Lower lobe of right lung (tissue), 2 donors: Measurements from ENCODE around the gene ABHD6. TPM values are rescaled to one million over a fixed set of nuclear protein-coding genes. Genes with fewer than 3 reads are reported as not detected.
"Not testable (repeated sequence)": the region's sequence is repeated elsewhere in the genome, so short reads cannot be mapped to it uniquely, and the experiment has no call there.

ENCODE experiments used
- ATAC-seq, 2 donors: fragments of 200-7000 bp; cut with Tn5 transposase; one replicate each; pipeline ENCODE4 v1.9.1; 2020 to 2022; ENCODE audit warnings: mild to moderate bottlenecking in 2 of 2, moderate library complexity in 2 of 2
- DNase-seq: peaks from one replicate; pipeline ENCODE4 v3.0.0-alpha.2; 2020
- H3K27ac ChIP-seq: fragments of 200-600 bp; one replicate; pipeline ENCODE4 v1.8.0; 2022
- H3K27me3 ChIP-seq: fragments of 200-600 bp; one replicate; pipeline ENCODE4 v1.8.0; 2022; ENCODE audit warnings: low read depth
- H3K36me3 ChIP-seq: fragments of 200-600 bp; one replicate; pipeline ENCODE4 v1.8.0; 2022; ENCODE audit warnings: mild to moderate bottlenecking
- H3K4me1 ChIP-seq: fragments of 200-600 bp; one replicate; pipeline ENCODE4 v1.8.0; 2022
- H3K4me3 ChIP-seq: fragments of 200-600 bp; one replicate; pipeline ENCODE4 v1.8.0; 2022; ENCODE audit warnings: mild to moderate bottlenecking
- H3K9me3 ChIP-seq: fragments of 200-600 bp; one replicate; pipeline ENCODE4 v1.8.0; 2022
- intact Hi-C: fragments of 100-400 bp; cut with DNase I; formaldehyde crosslinking; loops from one replicate; pipeline ENCODE4 v1.11.0; 2022
- total RNA-seq: library from RNA; stranded (reverse); fragmentation: NEBNext Ultra II Directional; extraction: Animal tissue kit (Norgen Biotek cat#: 25700); gene quantifications from one replicate; pipeline ENCODE4 v1.2.1, GENCODE V29; 2021
- TF ChIP-seq, protein P1 (sequence below): fragments of 200-600 bp; IDR thresholded peaks from one replicate; pipeline ENCODE4 v1.8.0; 2022; ENCODE audit warnings: antibody characterized with exemption, mild to moderate bottlenecking
- donor health status: DM: no; HTN: yes; CAD: no; lungs with severe emphysema.

Gene ABHD6
- total RNA-seq, 1 donor from 2014 or later = 16.2 TPM

DNA sequence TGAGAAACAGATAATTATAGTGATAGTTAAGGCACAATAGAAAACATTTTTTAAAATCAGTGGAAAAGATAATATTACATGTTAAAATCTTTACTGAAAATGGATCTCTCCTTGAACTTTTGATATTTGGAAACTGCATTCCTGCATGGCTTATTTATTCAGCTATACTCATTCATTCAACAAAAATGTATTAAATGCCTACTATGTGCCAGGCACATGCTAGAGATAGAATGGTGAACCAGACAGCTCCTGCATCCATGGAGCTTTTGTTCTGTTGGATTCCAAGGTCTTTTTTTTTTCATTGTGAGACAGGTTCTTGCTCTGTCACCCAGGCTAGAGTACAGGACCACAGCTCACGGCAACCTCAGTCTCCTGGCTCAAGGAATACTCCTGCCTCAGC is 99.6 kb downstream of the ABHD6 start:
- TF ChIP-seq, protein P1, sequence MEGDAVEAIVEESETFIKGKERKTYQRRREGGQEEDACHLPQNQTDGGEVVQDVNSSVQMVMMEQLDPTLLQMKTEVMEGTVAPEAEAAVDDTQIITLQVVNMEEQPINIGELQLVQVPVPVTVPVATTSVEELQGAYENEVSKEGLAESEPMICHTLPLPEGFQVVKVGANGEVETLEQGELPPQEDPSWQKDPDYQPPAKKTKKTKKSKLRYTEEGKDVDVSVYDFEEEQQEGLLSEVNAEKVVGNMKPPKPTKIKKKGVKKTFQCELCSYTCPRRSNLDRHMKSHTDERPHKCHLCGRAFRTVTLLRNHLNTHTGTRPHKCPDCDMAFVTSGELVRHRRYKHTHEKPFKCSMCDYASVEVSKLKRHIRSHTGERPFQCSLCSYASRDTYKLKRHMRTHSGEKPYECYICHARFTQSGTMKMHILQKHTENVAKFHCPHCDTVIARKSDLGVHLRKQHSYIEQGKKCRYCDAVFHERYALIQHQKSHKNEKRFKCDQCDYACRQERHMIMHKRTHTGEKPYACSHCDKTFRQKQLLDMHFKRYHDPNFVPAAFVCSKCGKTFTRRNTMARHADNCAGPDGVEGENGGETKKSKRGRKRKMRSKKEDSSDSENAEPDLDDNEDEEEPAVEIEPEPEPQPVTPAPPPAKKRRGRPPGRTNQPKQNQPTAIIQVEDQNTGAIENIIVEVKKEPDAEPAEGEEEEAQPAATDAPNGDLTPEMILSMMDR = no peak
- peaks cover 32% of the 10 kb centered on the region for H3K4me1 ChIP-seq
- peaks cover 7% of the 10 kb centered on the region for H3K36me3 ChIP-seq
- H3K27me3 ChIP-seq = no peaks in the 10 kb centered on the region
- no peak overlapping the region for H3K4me3 ChIP-seq
- H3K9me3 ChIP-seq = no peaks in the 10 kb centered on the region
- no peak for ATAC-seq
- intact Hi-C loops = no loop called here
- no peak overlapping the region for H3K27ac ChIP-seq
- no peak for DNase-seq

DNA sequence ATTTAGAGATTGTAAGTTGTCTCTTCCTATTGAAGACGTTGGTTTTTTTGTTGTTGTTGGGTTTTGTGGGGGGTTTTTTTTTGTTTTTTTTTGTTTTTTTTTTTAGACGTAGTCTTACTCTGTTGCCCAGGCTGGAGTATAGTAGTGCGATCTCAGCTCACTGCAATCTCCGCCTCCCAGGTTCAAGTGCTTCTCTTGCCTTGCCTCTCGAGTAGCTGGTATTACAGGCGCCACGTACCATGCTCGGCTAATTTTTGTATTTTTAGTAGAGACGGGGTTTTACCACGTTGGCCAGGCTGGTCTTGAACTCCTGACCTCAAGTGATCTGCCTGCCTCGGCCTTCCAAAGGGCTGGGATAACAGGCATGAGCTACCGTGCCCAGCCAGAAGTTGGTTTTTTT is 101.6 kb downstream of the ABHD6 start:
- H3K27ac ChIP-seq, H3K4me3 ChIP-seq, H3K27me3 ChIP-seq, intact Hi-C loops, H3K9me3 ChIP-seq, ATAC-seq, DNase-seq, H3K36me3 ChIP-seq: not testable (repeated sequence)
- peaks cover 23% of the 10 kb centered on the region for H3K4me1 ChIP-seq

DNA sequence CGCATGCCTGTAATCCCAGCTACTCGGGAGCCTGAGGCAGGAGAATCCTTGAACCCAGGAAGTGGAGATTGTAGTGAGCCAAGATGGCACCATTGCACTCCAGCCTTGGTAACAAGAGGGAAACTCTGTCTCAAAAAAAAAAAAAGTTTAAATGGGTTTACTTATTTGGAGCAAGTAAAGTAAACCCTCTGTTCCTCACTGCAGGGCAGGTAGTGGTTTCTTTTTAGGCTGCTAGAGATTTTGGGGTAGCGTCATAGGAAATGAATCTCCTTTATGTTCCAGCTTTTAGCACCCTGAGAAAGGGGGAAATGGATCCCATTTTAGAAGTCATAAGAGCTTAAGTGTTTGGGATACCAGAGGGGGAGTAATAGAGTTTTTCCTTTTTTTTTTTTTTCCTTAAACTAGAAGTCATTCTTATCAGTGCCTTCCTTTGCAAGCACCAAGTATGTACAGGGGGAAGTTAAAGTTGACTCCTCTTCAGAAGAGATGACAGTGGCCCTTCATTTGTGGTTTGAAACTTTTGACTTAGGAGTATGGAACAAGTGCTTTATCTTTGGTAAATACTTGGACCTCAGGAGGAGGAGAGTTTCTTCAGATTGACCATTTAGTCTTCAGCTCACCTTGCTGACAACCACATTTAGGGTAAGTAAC is 103.1 kb downstream of the ABHD6 start:
- no peaks in the 10 kb centered on the region for H3K27me3 ChIP-seq
- no peaks in the 10 kb centered on the region for H3K9me3 ChIP-seq
- peaks cover 11% of the 10 kb centered on the region for H3K4me1 ChIP-seq
- DNase-seq (no peak), ATAC-seq (no peak)
- H3K36me3 ChIP-seq = peaks cover 12% of the 10 kb centered on the region
- intact Hi-C loops = no loop called here
- no peak overlapping the region for H3K27ac ChIP-seq
- H3K4me3 ChIP-seq = no peak overlapping the region
- TF ChIP-seq, protein P1 = no peak

DNA sequence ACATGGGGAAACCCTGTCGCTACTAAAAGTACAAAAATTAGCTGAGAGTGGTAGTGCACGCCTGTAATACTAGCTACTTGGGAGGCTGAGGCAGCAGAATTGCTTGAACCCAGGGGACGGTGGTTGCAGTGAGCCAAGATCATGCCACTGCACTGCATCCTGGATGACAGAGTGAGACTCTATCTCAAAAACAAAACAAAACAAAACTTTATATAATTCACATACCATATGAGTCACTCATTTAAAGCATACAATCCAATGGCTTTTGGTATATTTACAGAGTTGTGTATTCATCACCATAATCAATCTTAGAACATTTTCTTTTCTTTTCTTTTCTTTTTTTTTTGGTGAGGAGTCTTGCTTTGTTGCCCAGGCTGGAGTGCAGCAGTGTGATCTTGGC is 103.8 kb downstream of the ABHD6 start:
- H3K36me3 ChIP-seq = peaks cover 12% of the 10 kb centered on the region
- ATAC-seq = no peak
- no peak overlapping the region for H3K27ac ChIP-seq
- H3K4me1 ChIP-seq = peaks cover 5% of the 10 kb centered on the region
- intact Hi-C loops = no loop called here
- H3K4me3 ChIP-seq = no peak overlapping the region
- TF ChIP-seq, protein P1 = no peak
- no peaks in the 10 kb centered on the region for H3K27me3 ChIP-seq
- H3K9me3 ChIP-seq = no peaks in the 10 kb centered on the region
- no peak for DNase-seq

DNA sequence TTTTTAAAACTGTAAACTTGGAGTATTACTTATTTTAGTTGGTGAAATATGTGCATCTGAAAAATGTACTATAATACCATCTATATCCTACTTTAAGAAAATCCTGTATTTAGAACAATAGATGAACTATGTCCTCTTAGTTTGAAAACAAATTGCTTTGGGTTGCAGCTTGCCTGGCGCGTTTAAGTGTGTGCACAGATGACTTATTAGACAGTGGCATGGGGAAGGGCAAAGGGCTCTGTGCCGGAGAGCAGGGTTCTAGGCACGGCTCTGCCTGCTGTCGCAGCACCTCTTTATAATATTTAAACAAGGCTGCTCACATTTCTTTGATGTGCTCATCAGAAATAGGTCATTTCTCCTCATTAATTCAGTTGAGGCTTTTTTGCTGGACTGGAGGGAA is 105.1 kb downstream of the ABHD6 start:
- H3K4me1 ChIP-seq = no peaks in the 10 kb centered on the region
- no peak for DNase-seq
- intact Hi-C loops = no loop called here
- H3K27me3 ChIP-seq = no peaks in the 10 kb centered on the region
- H3K27ac ChIP-seq = no peak overlapping the region
- H3K36me3 ChIP-seq = peaks cover 12% of the 10 kb centered on the region
- no peak overlapping the region for H3K4me3 ChIP-seq
- TF ChIP-seq, protein P1 = no peak
- no peak for ATAC-seq
- no peaks in the 10 kb centered on the region for H3K9me3 ChIP-seq

Other genes starting within 250 kb of the ABHD6 start
- 83.3 TPM for gene FLNB, start 229.4 kb upstream of the ABHD6 start, total RNA-seq
- gene DNASE1L3, start 26.8 kb upstream of the ABHD6 start, total RNA-seq = 12.0 TPM
- gene RPP14, start 68.5 kb downstream of the ABHD6 start, total RNA-seq = 11.4 TPM
- 8.7 TPM for gene HTD2, start 68.7 kb downstream of the ABHD6 start, total RNA-seq
- gene PXK, start 95.1 kb downstream of the ABHD6 start, total RNA-seq = 23.7 TPM
- gene PDHB, start 196.0 kb downstream of the ABHD6 start, total RNA-seq = 47.7 TPM